Duodenal mucosa (tissue), 2 donors: Measurements from ENCODE around the gene RIPOR3.

Experiments
- H3K27ac ChIP-seq: one replicate; pipeline ENCODE4 v1.7.0; 2013; ENCODE audit warnings: low read depth, low read length
- H3K27me3 ChIP-seq, 2 donors: one replicate each; pipeline ENCODE4 v1.7.0; 2013; ENCODE audit warnings: low read length in 2 of 2, control low read depth in 1 of 2; ENCODE audit not compliant: insufficient read depth in 2 of 2, control insufficient read depth in 1 of 2
- H3K36me3 ChIP-seq, 2 donors: one replicate each; pipeline ENCODE4 v1.7.0; 2013; ENCODE audit warnings: low read length in 2 of 2, control low read depth in 1 of 2; ENCODE audit not compliant: insufficient read depth in 2 of 2, control insufficient read depth in 1 of 2
- H3K4me1 ChIP-seq, 2 donors: one replicate each; pipeline ENCODE4 v1.7.0; 2013; ENCODE audit warnings: low read length in 2 of 2, control low read depth in 1 of 2; ENCODE audit not compliant: insufficient read depth in 2 of 2, control insufficient read depth in 1 of 2
- H3K4me3 ChIP-seq, 2 donors: one replicate each; pipeline ENCODE4 v1.7.0; 2013; ENCODE audit warnings: low read length in 2 of 2, low read depth in 1 of 2
- H3K9ac ChIP-seq, 2 donors: one replicate each; pipeline ENCODE4 v1.7.0; 2013; ENCODE audit warnings: low read length in 2 of 2, low read depth in 1 of 2
- H3K9me3 ChIP-seq, 2 donors: one replicate each; pipeline ENCODE4 v1.7.0; 2013; ENCODE audit warnings: low read length in 2 of 2, control low read depth in 1 of 2; ENCODE audit not compliant: control insufficient read depth in 1 of 2

The RIPOR3 gene

DNA sequence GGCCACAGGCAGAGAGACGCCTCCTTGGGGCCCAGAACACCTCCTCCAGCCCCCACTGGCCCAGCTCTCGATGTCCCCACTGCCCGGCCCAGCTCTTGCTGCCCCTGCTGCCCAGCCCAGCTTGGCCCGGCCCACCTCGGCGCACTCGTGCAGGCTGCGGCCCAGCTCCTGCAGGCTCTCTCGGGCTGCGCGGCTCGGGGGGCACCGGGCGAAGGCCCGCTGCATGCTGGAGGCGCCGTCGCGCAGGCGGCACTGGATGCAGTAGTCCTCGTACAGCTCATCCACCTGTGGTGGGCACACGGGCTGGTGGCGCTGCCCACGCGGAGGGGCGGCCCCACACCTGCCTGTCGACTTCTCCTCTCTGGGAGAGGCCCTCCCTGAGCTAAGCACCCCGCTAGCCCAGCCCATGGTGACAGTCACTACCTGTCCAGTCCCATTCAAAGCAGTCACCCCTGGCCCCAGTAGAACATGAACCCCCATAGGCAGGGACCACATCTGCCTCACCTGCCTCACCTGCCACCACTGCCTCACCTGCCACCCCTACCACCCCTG, 81.8 kb downstream of the RIPOR3 start:
- H3K4me3 ChIP-seq = no peak overlapping the region
- H3K36me3 ChIP-seq = no peaks in the 10 kb centered on the region
- H3K9ac ChIP-seq = no peak overlapping the region
- no peaks in the 10 kb centered on the region for H3K4me1 ChIP-seq
- H3K27ac ChIP-seq = no peak overlapping the region
- H3K9me3 ChIP-seq = no peaks in the 10 kb centered on the region
- H3K27me3 ChIP-seq = no peaks in the 10 kb centered on the region

DNA sequence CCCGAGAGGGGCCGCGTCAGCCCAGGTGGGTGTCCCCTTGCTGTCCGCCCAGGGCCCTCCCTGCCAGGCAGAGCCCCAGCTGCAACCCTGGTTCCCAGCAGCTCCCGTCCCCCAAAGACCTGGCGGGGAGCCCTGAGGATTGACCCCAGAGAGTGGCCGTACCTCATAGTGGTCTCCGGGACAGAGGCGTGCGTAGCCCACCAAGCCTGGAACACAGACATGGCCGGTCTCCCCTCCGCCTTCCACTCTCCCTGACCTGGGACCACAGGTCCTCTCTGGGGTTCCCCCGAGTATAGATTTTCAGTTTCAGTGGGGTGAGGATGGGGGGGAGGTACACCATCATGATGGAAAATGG, 82.6 kb downstream of the RIPOR3 start:
- Histone ChIP-seq H3K9ac (no peak overlapping the region), H3K4me3 (no peak overlapping the region), H3K9me3 (no peaks in the 10 kb centered on the region), H3K27ac (no peak overlapping the region), H3K36me3 (no peaks in the 10 kb centered on the region), H3K4me1 (no peaks in the 10 kb centered on the region), H3K27me3 (no peaks in the 10 kb centered on the region)

DNA sequence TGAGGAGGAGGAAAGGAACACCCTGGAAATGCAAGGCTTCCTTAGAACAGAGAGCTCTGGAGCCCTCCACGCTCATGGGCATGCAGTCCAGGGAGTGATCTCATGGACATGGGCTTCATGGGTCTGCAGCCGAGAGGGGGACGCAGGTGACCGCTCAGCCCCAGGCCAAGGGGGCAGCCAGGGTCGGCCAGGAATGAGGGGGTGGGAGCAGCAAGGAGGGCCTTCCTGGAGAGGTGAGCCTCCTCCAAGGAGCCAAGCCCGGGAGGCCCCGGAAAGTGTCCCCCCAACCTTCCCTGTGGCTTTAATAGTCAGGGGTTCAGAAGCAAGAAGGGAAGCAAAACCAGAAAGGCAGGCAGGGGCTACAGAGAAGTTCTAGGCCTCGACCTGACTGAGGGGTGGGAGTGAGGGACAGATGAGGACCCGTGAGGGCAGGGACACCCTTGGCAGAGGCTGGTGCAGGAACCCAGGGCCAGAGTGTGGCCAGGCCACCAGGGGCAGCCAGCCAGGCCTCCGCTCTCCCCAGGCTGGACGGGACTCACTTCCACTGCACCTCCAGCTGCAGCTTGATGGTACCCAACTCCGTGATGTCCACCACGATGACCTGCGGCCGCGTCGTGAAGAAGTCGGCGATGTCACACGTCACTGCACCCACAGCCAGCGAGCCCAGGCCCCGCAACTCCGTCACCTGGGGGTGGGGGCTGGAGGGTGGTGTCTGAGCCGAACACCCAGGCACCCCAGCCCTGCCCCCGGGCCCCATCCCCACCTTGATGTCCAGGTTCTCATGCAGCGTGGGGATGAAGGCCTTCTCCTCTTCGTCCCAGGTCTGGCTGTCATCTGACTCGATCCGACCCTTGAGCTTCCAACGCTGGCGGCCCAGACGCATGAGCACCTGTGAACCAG, 83.2 kb downstream of the RIPOR3 start:
- Histone ChIP-seq H3K36me3 (no peaks in the 10 kb centered on the region), H3K9me3 (no peaks in the 10 kb centered on the region), H3K4me3 (no peak overlapping the region), H3K9ac (no peak overlapping the region), H3K4me1 (no peaks in the 10 kb centered on the region), H3K27ac (no peak overlapping the region), H3K27me3 (no peaks in the 10 kb centered on the region)

DNA sequence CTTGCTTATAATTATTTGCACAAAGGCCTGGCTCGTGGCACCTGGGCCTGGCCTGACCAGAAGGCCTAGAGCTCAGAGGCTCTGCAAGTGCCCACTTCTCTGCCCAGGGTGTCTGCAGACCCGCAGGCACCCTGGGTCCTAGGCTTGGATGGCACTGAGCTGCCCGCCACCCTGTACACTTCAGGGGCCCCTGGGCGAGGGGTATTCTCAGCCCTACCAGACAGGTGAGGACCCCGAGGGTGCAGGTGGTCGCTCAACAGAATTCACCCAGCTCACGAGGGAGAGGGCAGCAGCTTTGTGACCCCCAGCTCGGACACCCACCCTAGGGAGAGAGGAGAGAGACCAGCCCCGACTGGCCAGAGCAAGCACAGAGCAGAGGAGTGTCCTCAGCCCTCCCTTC, 83.9 kb downstream of the RIPOR3 start:
- no peak overlapping the region for H3K27ac ChIP-seq

DNA sequence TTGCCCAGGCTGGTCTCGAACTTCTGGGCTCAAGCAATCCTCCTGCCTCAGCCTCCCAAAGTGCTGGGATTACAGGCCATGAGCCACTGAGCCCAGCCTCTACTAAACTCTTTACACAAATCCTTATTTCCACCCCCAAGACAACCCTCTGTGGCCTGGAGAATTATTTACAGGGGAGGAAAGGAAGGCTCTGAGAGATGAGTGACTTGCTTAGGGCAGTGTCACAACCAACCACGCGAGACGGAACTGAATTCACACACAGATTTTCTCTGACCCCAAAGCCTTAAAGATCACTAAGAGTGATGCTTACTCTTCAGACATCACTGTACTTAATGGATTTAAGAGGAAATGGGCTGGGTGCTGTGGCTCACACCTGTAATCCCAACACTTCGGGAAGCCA, 86.2 kb downstream of the RIPOR3 start:
- Histone ChIP-seq H3K9ac (no peak overlapping the region), H3K27ac (no peak overlapping the region), H3K9me3 (no peaks in the 10 kb centered on the region), H3K27me3 (no peaks in the 10 kb centered on the region), H3K4me1 (no peaks in the 10 kb centered on the region), H3K4me3 (no peak overlapping the region), H3K36me3 (no peaks in the 10 kb centered on the region)

More for the DNA sequence above, 83.9 kb downstream of the RIPOR3 start:
- no peak overlapping the region for H3K4me3 ChIP-seq
- no peaks in the 10 kb centered on the region for H3K27me3 ChIP-seq
- no peaks in the 10 kb centered on the region for H3K4me1 ChIP-seq
- no peaks in the 10 kb centered on the region for H3K36me3 ChIP-seq
- H3K9ac ChIP-seq = no peak overlapping the region
- H3K9me3 ChIP-seq = no peaks in the 10 kb centered on the region

DNA sequence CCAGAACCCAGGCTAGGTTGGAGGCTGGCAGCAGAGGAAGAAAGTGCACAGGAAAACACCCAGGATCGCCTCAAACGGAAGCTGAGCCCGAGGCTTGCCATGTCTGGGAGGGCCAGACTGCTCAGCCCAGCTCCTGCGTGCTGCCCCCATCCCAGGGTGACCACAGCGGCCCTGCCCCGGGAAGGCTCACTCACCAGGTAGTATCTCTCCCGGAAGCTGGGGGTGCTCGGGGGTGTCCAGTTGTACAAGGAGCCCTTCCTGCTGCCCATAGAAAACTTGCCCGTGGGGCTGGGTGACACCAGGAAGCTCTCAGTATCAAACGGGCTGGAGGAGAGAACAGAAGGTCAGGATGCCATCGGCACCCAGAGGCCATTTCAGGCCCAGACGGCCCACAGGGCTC, 86.9 kb downstream of the RIPOR3 start:
- Histone ChIP-seq H3K27me3 (no peaks in the 10 kb centered on the region), H3K36me3 (no peaks in the 10 kb centered on the region), H3K27ac (no peak overlapping the region), H3K4me1 (no peaks in the 10 kb centered on the region), H3K9me3 (no peaks in the 10 kb centered on the region), H3K4me3 (no peak overlapping the region), H3K9ac (no peak overlapping the region)

DNA sequence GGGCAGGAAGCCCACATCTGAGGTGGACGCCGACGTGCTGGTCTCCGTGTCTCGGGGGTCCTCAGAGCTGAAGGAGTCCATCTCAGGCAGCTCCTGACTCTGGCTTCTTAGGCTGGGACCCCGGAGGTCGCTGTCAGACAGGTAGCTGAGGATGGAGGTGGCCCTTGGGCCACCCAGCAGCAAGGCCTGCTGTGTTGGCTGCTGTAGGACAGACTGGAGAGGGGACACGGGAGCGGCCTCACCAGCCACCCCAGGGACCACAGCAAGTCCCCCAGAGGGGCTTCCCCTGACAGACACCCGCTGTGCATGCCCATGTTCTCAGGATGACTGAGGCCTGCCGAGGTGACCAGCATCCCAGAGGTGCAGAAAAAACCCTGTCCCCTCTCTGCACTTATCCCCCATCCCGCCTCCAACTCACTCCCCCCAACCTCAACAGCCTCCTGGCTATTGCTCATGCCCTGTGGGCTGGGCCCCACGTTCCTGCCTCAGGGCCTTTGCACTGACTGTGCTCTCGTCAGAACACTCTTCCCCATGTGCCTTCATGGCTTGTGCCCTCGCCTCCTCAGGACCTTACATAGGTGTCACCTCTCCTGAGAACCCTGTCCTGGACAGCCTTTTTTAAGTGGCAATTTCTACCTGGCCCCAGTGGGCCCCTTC, 88.8 kb downstream of the RIPOR3 start:
- Histone ChIP-seq H3K9ac (no peak overlapping the region), H3K4me3 (no peak overlapping the region), H3K27me3 (no peaks in the 10 kb centered on the region), H3K27ac (no peak overlapping the region), H3K9me3 (no peaks in the 10 kb centered on the region), H3K4me1 (no peaks in the 10 kb centered on the region), H3K36me3 (no peaks in the 10 kb centered on the region)

DNA sequence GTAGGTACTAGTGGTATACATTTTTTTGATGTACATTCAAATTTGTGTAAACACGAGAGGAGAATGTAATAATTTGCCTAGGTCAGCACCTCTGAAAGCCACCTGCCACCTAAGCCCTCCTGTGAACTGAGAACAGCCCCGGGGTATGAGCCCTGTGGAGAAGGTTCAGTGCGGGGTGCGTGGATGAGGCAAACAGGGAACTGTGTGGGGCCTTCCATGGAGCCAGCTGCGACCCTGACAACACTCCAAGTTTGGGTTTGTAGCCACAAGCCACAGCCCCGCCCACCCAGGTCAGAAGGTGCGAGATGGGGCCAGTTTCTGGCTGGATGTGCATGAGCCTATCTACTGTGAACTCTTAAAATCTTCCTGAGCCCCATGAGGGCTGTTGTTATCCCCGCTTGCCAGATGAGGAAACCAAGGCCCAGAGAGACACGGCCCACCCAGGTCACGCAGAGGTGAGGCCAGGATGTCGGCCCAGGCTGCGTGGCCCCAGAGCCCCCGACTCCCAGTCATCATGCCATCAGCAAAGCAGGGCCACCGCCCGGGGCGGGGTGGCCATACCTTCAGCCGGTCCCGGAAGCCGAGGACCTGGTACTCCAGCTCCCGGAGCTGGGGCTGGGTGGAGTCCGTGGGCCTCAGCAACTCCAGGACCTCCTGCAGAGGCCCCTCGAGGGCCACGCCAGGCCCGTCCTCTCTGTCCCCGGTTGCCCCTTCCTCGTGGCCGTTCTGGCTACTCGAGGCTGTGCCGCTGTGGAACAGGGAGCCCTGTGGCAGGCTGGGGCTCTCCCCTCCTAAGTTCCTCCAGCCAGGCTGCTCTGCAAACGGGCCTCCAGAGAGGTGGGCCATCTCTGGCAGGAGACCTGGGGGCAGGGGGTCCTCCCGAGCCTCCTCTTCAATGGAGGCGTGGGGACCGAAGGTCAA, 89.6 kb downstream of the RIPOR3 start:
- H3K4me1 ChIP-seq = no peaks in the 10 kb centered on the region
- H3K9ac ChIP-seq = no peak overlapping the region
- no peaks in the 10 kb centered on the region for H3K36me3 ChIP-seq
- no peak overlapping the region for H3K27ac ChIP-seq
- H3K4me3 ChIP-seq = no peak overlapping the region
- no peaks in the 10 kb centered on the region for H3K9me3 ChIP-seq
- H3K27me3 ChIP-seq = no peaks in the 10 kb centered on the region

DNA sequence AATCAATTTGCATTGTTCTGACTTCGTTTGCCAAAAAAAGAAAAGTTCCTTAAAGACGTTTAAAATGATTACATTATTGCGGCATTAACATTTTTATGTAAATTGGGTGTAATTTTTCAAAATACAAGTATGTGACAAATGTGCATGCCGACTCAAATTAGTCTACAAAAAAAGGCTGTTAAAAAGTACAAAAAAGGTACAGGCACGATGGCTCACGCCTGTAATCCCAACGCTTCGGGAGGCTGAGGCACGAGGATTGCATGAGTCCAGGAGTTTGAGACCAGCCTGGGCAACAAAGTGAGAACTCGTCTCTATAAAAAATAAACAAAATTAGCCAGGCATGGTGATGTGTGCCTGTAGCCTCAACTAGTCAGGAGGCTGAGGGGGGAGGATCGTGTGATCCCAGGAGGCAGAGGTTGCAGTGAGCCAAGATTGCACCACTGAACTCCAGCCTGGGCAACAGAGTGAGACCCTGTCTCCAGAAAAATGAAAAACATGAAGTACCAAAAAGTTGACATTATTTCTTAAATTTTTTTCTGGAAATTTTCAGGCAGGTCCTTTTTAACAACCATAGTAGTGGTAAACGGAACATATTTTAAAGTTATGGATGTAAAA, 91.0 kb downstream of the RIPOR3 start:
- no peak overlapping the region for H3K9ac ChIP-seq
- no peaks in the 10 kb centered on the region for H3K9me3 ChIP-seq
- no peak overlapping the region for H3K27ac ChIP-seq
- peaks cover 2 to 7% of the 10 kb centered on the region in 2 donors for H3K27me3 ChIP-seq
- H3K36me3 ChIP-seq = no peaks in the 10 kb centered on the region
- no peak overlapping the region for H3K4me3 ChIP-seq
- no peaks in the 10 kb centered on the region for H3K4me1 ChIP-seq
